NOMO-1 treated with dmso at 0.1 percent for 144 hours (cell line): ENCODE results near the gene FXYD4.
"Not testable (repeated sequence)": the region's sequence is repeated elsewhere in the genome, so short reads cannot be mapped to it uniquely, and the experiment has no call there.

Source experiments
- DNase-seq: peaks from one replicate; lab custom pipeline; 2025; ENCODE audit not compliant: unreplicated experiment; lab: John Stamatoyannopoulos, UW

FXYD4 gene

GRCh38 chr10:43415544-43415943 lies 44.1 kb downstream of the FXYD4 start:
- no peak for DNase-seq

GRCh38 chr10:43417950-43418768 lies 46.7 kb downstream of the FXYD4 start:
- DNase-seq, result peak; percentile 98

DNA sequence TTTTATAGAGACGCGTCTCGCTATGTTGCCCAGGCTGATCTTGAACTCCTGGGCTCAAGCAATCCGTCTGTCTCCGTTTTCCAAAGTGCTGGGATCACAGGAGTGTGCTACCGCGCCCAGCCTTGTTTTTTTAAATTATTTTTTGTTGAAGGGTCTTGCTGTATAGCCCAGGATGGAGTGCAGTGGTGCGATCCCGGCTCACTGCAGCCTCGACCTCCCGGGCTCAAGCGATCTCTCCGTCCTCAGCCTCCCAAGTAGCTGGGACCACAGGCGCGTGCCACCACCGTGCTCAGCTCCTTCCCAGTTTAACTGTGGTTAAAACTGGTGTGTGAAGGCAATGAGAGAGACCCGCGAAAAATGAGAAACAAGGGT lies 48.5 kb downstream of the FXYD4 start:
- no peak for DNase-seq

GRCh38 chr10:43420369-43421200 lies 49.1 kb downstream of the FXYD4 start:
- peak; percentile 88 for DNase-seq

DNA sequence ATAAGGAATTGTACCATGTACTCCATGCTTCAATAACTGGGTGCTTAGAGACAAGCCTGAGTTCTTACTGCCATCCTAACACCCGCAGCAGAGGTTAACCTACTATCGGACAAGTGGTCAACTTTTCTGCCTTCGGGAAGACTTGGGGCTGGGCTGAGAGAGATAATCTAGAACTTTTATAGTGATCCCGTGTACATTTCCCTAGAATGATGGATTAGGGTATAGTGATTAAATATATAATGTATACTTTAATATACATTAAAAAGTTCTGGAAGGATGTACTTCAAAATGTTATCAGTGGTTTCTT lies 49.7 kb downstream of the FXYD4 start:
- DNase-seq, result no peak

- DNase-seq, result no peak
These were observed 50.1 kb downstream of the FXYD4 start for GRCh38 chr10:43421519-43421918.

GRCh38 chr10:43421944-43422343 lies 50.5 kb downstream of the FXYD4 start:
- DNase-seq, result not testable (repeated sequence)

- no peak for DNase-seq
These were observed 53.0 kb downstream of the FXYD4 start for GRCh38 chr10:43424416-43424815.
